ENCODE data around the gene PPP2R2C.

Gene PPP2R2C

GRCh38 chr4:6446538-6447451 is 25.6 kb downstream of the PPP2R2C start:
- no peak for DNase-seq

- DNase-seq: no peak
Observed at GRCh38 chr4:6446130-6446482, 26.3 kb downstream of the PPP2R2C start.

DNA sequence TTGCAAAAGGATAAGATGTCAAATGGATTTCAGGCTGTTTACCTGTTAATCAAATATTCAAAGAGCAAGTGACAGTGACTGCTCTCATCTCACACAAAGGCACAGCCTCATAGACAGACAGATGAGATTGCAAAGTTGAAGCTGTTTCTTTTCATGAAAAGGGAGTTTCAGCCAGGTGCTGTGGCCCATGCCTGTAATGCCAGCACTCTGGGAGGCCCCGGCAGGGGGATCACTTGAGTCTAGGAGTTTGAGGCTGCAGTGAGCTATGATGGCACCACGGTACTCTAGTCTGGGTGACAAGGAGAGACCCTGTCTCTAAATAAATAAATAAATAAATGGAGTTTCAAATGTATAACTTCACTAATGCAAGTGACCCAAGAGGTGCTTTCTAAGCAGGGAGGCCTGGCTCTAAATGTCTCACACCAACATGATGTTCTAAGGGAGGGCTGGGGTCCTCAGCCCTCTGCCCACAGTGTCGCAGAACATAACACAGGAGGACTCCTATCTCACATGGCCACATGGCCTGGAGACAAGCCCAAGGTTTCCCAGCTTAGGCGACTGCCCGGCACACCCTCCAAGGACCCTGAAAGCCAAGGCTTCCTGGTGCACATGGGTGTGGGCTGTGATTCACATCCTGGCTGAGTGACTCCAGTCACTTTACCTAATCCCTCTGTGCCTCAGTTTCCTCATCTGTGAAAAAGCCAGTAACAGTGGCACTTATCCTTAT is 26.8 kb downstream of the PPP2R2C start:
- DNase-seq: no peak

DNA sequence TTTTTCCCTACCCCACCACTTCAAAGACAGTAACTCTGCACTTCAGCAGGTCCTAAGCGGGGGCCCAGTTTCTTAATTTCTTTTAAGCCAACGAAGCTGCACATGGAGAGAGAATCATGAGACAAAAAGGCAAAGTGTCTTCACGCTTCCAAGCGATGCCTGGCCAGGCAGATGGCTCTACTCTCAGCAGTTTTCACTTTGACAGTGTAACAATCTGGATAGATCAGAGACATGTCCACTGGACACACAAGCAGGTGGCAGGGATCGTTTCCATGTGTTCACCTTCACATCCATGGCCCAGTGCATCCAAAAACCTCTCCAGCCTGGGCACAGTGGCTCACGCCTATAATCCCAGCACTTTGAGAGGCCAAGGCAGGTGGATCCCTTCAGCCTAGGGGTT is 27.8 kb downstream of the PPP2R2C start:
- DNase-seq: no peak

- no peak for DNase-seq
Observed at GRCh38 chr4:6443035-6444023, 29.1 kb downstream of the PPP2R2C start.

DNA sequence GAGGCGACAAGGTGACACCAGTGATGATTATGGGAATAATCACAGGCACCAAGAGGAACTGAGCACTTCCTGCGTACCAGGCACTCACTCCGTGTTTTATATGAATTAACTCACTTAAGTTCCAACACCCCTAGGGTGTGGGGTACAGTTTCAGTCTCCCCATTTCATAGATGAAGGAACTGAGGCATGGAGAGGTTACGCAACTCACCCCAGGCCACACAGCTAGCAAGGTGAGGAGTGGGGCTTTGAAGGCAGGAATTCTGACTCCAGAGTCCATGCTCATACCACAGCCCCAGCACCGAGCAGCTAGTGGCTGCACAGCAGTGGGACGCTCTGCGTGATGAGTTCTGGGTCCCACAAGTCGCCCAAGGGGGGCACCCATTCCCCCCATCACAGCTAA is 29.9 kb downstream of the PPP2R2C start:
- DNase-seq: no peak

GRCh38 chr4:6441758-6442157 is 30.7 kb downstream of the PPP2R2C start:
- no peak for DNase-seq

- DNase-seq: no peak
Observed at GRCh38 chr4:6441202-6441582, 31.2 kb downstream of the PPP2R2C start.

DNA sequence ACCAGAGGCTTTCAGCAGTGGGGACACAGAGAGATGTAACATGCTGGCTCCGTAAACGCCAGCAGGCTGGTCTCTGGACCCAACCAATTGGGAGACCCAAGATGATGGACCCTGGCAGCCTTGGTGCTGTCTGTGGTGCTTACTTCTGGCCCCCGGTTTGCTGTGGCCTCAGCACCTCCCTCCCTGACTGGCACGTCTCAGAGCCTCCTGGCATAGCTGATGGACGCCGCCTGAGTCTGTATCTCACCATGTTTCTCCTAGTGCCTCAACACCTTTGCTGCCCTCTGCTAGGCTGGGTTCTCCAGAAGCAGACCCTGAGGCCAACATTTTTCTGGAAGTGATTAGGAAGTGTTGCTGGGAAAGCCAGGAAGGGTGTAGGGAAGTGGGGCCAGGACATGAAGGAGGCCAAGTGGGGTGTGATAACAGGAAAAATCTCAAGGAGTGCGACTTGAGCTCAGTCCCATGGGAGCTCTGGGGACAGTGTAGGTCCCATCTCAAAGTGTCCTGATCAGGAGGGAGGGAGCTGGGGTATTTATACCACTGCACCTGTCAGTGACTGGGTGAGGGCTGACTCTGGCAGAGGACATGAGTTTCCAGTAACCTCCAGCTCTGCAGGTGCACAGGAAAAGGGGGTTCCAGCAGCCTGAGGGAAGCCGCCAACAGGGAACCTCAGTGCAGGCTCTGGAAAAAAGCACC is 31.8 kb downstream of the PPP2R2C start:
- DNase-seq: no peak

DNA sequence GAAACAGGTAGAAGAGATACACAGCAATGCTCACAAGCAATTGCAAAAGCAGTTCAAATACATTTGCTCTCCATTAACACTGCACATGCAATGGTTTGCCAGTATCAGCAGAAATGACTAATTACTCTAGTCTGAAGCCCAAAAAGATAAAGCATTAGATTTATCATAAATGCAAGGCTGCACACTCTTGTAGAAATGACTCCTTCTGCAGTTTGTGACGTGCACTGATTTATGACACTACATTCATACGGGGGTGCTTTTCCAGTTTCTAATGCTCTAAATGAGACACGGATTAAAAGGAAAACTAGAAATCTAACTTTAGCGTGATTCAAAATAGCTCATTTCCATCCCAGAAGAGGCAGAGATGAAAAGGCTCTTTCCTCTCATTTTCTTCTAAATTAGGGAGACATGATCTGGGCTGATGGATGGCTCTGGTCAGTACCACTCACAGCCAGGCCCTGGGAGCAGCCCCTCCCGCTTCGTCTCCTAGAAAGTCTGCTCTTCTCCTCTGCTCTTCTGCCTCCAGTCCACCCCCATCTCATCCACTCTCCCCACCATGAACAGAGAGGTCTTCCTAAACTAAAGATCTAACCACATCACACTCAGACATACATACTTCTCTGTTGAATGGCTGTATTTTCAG is 33.2 kb downstream of the PPP2R2C start:
- DNase-seq: no peak

DNA sequence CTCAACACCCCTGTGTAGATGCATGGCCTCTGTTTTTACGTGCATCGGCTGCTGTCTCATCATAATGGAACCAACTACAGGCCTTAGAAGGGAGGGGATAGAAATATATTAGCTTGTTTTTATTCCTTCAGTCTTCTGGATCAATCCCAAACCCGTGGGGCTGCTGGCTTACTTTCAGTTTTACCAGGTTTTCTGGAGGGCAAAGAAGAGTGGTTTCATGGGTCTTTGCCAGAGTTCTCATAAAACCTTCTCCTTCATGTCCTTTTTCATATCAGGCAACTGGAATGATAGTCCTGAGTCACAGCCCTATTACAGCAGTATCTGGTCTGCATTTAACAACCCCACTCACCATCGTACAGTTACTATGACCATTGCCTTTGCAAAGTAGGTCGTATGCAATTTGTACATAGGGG is 34.6 kb downstream of the PPP2R2C start:
- no peak for DNase-seq

GRCh38 chr4:6435010-6435409 is 37.4 kb downstream of the PPP2R2C start:
- DNase-seq: no peak

- DNase-seq: no peak
Observed at GRCh38 chr4:6430927-6431326, 41.5 kb downstream of the PPP2R2C start.

DNA sequence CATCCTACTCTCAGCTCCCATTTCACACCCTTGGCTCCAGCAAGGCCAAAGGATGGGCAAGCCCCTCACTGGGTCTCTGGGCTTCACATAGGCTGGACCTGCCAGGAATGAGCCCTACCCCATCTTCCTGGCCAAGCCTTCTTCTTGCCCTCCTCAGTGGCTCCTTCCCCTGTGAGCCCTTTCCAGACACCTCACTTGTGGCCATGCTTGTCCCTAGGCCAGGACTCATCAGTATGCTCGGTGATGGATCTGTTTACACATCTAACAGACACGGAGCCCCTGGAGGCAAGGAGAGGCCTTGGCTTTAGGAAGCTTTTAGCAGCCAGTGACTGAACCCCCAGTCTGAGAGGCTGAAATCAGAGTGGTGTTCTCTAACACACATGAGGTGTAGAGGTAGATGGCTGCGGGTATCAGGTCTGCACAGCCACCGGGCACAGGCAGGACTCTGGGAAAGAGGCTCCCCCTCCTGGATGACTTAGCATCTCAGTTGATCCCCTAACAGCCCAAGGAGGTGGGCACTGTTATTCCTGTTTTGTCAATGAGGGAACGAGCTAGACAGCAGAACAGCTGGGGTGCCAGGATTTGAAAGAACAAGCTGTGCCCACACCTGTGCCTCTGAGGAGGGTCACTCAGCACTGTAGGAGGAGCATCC is 44.8 kb downstream of the PPP2R2C start:
- DNase-seq: no peak

GRCh38 chr4:6426571-6427438 is 45.6 kb downstream of the PPP2R2C start:
- no peak for DNase-seq

DNA sequence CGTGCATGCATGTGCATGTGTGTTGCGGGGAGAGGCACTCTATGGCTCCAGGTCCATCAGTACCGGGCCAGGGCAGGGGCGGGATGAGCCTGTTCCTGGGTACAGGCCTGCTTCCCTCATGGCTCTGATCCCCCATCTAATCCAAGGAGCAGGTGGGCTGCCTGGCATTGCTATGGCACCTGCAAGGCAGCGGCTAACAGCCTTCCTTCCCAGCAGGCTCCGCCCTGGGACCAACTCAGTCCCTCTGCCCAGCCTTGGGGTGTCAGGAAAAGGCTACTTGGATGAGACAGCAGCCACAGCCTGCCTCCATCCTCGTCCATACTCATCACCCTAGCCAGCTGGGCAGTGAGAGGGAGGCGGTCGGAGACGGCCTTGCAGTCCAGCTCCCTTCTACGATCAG is 46.5 kb downstream of the PPP2R2C start:
- DNase-seq: no peak

DNA sequence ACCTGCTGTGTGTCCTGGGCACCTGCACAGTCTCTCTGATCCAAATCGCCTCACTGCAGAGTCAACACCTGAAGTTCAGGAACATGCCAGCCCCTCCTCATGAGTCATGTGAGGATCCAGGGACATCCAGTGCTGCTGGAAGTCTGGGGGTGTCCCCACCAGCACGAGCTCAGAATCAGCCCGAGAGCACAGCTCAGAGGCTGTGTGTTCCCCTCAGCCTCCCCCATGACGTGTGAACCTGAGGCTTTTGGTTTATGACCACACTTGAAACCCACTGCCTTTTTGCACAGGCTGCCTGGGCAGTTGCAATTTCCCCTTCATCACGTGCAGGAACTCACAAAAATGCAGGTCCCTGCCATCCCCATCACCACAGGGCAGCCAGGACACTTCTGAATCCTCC is 47.1 kb downstream of the PPP2R2C start:
- DNase-seq: no peak

DNA sequence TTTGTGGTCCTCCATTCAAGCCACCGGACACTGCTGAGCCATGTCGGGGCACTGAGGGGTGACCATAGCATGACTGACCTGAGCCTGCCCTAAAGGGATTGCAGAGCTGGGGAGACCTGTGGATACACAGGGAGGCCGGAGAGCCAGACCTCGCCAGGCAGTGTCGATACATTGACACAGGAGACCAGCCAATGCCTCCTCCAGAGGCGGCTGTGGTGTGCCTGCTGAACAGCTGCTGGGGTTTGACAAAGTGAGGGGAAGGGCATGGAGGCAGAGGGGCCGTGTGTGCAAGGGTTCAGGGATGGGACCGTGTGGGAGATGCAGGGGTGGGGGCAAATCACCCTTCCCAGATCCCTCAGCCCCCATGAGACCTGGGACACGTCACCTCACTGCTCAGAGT is 48.0 kb downstream of the PPP2R2C start:
- DNase-seq: no peak

- DNase-seq: no peak
Observed at GRCh38 chr4:6423575-6423974, 48.8 kb downstream of the PPP2R2C start.

- DNase-seq: no peak
Observed at GRCh38 chr4:6422866-6423265, 49.5 kb downstream of the PPP2R2C start.

Measured in stimulated activated naive CD4-positive, alpha-beta T cell (primary cell).